SJCRH30 (cell line): ENCODE data around the gene ASB1. TPM values are rescaled to one million over a fixed set of nuclear protein-coding genes. Genes with fewer than 3 reads are reported as not detected.

Source experiments
- DNase-seq, 2 experiments: peaks; one replicate each; pipeline ENCODE4 v3.0.0-alpha.2; 2015 to 2020
- H3K27ac ChIP-seq: fragments of 250-450 bp; sonication (Bioruptor Pico); 2 replicates; pipeline ENCODE4 v1.5.1; 2020; ENCODE audit warnings: mild to moderate bottlenecking, moderate library complexity
- H3K27me3 ChIP-seq: fragments of 250-450 bp; sonication (Bioruptor Pico); 2 replicates; pipeline ENCODE4 v1.5.1; 2020; ENCODE audit warnings: mild to moderate bottlenecking, moderate library complexity
- H3K36me3 ChIP-seq: fragments of 250-450 bp; sonication (Bioruptor Pico); 2 replicates; pipeline ENCODE4 v1.5.1; 2020; ENCODE audit warnings: mild to moderate bottlenecking, moderate library complexity
- H3K4me1 ChIP-seq: fragments of 250-450 bp; sonication (Bioruptor Pico); 2 replicates; pipeline ENCODE4 v1.5.1; 2020; ENCODE audit warnings: mild to moderate bottlenecking, moderate library complexity
- H3K4me3 ChIP-seq: fragments of 250-450 bp; sonication (Bioruptor Pico); 2 replicates; pipeline ENCODE4 v1.5.1; 2020; ENCODE audit warnings: mild to moderate bottlenecking, moderate library complexity
- H3K9me3 ChIP-seq: fragments of 250-450 bp; sonication (Bioruptor Pico); replicated peaks from 2 replicates; pipeline ENCODE4 v1.5.1; 2020; ENCODE audit warnings: mild to moderate bottlenecking, moderate library complexity
- total RNA-seq: library from RNA; depleted of rRNA; stranded (reverse); fragments of >200 nt; shearing (Covaris generic); gene quantifications from 2 replicates; pipeline ENCODE4 v1.2.3, GENCODE V29; 2014

The ASB1 gene
- total RNA-seq, 1 experiment from 2014 or later = 46.9 TPM

GRCh38 chr2:238425505-238425978 lies 1.2 kb upstream of the ASB1 start:
- H3K27me3 ChIP-seq = no peaks in the 10 kb centered on the region
- H3K36me3 ChIP-seq = no peaks in the 10 kb centered on the region; the same call in 1 of the 2 replicates
- no peak for DNase-seq
- H3K9me3 ChIP-seq = no peaks in the 10 kb centered on the region
- peak overlapping the region; percentile 95 for H3K4me3 ChIP-seq
- peaks cover 25% of the 10 kb centered on the region for H3K4me1 ChIP-seq
- H3K27ac ChIP-seq = no peak overlapping the region; the same call in 1 of the 2 replicates

- H3K36me3 ChIP-seq = no peaks in the 10 kb centered on the region; the same call in 1 of the 2 replicates
- peaks cover 25% of the 10 kb centered on the region for H3K4me1 ChIP-seq
- H3K27me3 ChIP-seq = no peaks in the 10 kb centered on the region
- no peaks in the 10 kb centered on the region for H3K9me3 ChIP-seq
- DNase-seq = peak; percentile 73 to 79
- H3K4me3 ChIP-seq = peak overlapping the region; percentile 95
- peak overlapping the region; percentile 87 for H3K27ac ChIP-seq
These were observed 654 bp upstream of the ASB1 start for GRCh38 chr2:238425979-238426567.

- Histone ChIP-seq H3K36me3 (no peaks in the 10 kb centered on the region; the same call in 1 of the 2 replicates), H3K4me3 (peak overlapping the region; percentile 95), H3K4me1 (peaks cover 25% of the 10 kb centered on the region), H3K27me3 (no peaks in the 10 kb centered on the region), H3K9me3 (no peaks in the 10 kb centered on the region), H3K27ac (peak overlapping the region; percentile 87)
- no peak for DNase-seq
These were observed 872 bp downstream of the ASB1 start for GRCh38 chr2:238427435-238428162.

GRCh38 chr2:238428866-238429265 lies 2.1 kb downstream of the ASB1 start:
- H3K4me3 ChIP-seq = no peak overlapping the region
- H3K27me3 ChIP-seq = no peaks in the 10 kb centered on the region
- H3K9me3 ChIP-seq = no peaks in the 10 kb centered on the region
- H3K4me1 ChIP-seq = peaks cover 16% of the 10 kb centered on the region
- no peak overlapping the region for H3K27ac ChIP-seq
- H3K36me3 ChIP-seq = peaks cover 8% of the 10 kb centered on the region
- DNase-seq = no peak

GRCh38 chr2:238430781-238431180 lies 4.1 kb downstream of the ASB1 start:
- Histone ChIP-seq H3K4me3 (no peak overlapping the region), H3K27me3 (no peaks in the 10 kb centered on the region), H3K36me3 (peaks cover 25% of the 10 kb centered on the region), H3K27ac (no peak overlapping the region), H3K4me1 (peaks cover 3% of the 10 kb centered on the region), H3K9me3 (no peaks in the 10 kb centered on the region)
- DNase-seq = no peak

- H3K27ac ChIP-seq = no peak overlapping the region
- peaks cover 31% of the 10 kb centered on the region for H3K36me3 ChIP-seq
- H3K9me3 ChIP-seq = no peaks in the 10 kb centered on the region
These were observed 4.7 kb downstream of the ASB1 start for GRCh38 chr2:238431456-238431855.

GRCh38 chr2:238433300-238433915 lies 6.7 kb downstream of the ASB1 start:
- no peak overlapping the region for H3K4me3 ChIP-seq

More at GRCh38 chr2:238431456-238431855, 4.7 kb downstream of the ASB1 start:
- DNase-seq = no peak
- H3K4me3 ChIP-seq = no peak overlapping the region
- peaks cover 3% of the 10 kb centered on the region for H3K4me1 ChIP-seq
- no peaks in the 10 kb centered on the region for H3K27me3 ChIP-seq

GRCh38 chr2:238433941-238434845 lies 7.5 kb downstream of the ASB1 start:
- no peak for DNase-seq
- H3K9me3 ChIP-seq = no peaks in the 10 kb centered on the region
- H3K27ac ChIP-seq = no peak overlapping the region
- no peak overlapping the region for H3K4me3 ChIP-seq
- no peaks in the 10 kb centered on the region for H3K27me3 ChIP-seq
- H3K36me3 ChIP-seq = peaks cover 52% of the 10 kb centered on the region
- H3K4me1 ChIP-seq = peaks cover 4% of the 10 kb centered on the region

More at GRCh38 chr2:238433300-238433915, 6.7 kb downstream of the ASB1 start:
- no peaks in the 10 kb centered on the region for H3K27me3 ChIP-seq
- no peaks in the 10 kb centered on the region for H3K9me3 ChIP-seq
- no peak for DNase-seq
- H3K4me1 ChIP-seq = no peaks in the 10 kb centered on the region; the same call in 1 of the 2 replicates
- H3K36me3 ChIP-seq = peaks cover 44% of the 10 kb centered on the region
- H3K27ac ChIP-seq = no peak overlapping the region

- Histone ChIP-seq H3K27me3 (no peaks in the 10 kb centered on the region), H3K4me3 (no peak overlapping the region), H3K27ac (no peak overlapping the region), H3K4me1 (peaks cover 12% of the 10 kb centered on the region), H3K9me3 (no peaks in the 10 kb centered on the region), H3K36me3 (peaks cover 55% of the 10 kb centered on the region)
- DNase-seq = no peak
These were observed 8.4 kb downstream of the ASB1 start for GRCh38 chr2:238434846-238435751.

GRCh38 chr2:238435752-238436096 lies 9.0 kb downstream of the ASB1 start:
- no peak overlapping the region for H3K4me3 ChIP-seq

GRCh38 chr2:238438856-238439849 lies 12.4 kb downstream of the ASB1 start:
- H3K4me3 ChIP-seq = no peak overlapping the region
- H3K27ac ChIP-seq = peak overlapping the region; percentile 69
- peak; percentile 47 to 66 for DNase-seq
- H3K9me3 ChIP-seq = no peaks in the 10 kb centered on the region
- H3K27me3 ChIP-seq = no peaks in the 10 kb centered on the region
- H3K4me1 ChIP-seq = peaks cover 17% of the 10 kb centered on the region
- H3K36me3 ChIP-seq = peaks cover 64% of the 10 kb centered on the region

More at GRCh38 chr2:238435752-238436096, 9.0 kb downstream of the ASB1 start:
- DNase-seq = no peak
- Histone ChIP-seq H3K4me1 (peaks cover 17% of the 10 kb centered on the region), H3K27me3 (no peaks in the 10 kb centered on the region), H3K9me3 (no peaks in the 10 kb centered on the region), H3K27ac (no peak overlapping the region), H3K36me3 (peaks cover 59% of the 10 kb centered on the region)

GRCh38 chr2:238439917-238440316 lies 13.2 kb downstream of the ASB1 start:
- Histone ChIP-seq H3K4me3 (no peak overlapping the region), H3K36me3 (peaks cover 65% of the 10 kb centered on the region), H3K27ac (peak overlapping the region; percentile 69), H3K4me1 (peaks cover 17% of the 10 kb centered on the region), H3K9me3 (no peaks in the 10 kb centered on the region), H3K27me3 (no peaks in the 10 kb centered on the region)
- DNase-seq = no peak
